ENCODE data around the gene ATXN10.
"Not testable (repeated sequence)": the region's sequence is repeated elsewhere in the genome, so short reads cannot be mapped to it uniquely, and the experiment has no call there.

The ATXN10 gene, protein sequence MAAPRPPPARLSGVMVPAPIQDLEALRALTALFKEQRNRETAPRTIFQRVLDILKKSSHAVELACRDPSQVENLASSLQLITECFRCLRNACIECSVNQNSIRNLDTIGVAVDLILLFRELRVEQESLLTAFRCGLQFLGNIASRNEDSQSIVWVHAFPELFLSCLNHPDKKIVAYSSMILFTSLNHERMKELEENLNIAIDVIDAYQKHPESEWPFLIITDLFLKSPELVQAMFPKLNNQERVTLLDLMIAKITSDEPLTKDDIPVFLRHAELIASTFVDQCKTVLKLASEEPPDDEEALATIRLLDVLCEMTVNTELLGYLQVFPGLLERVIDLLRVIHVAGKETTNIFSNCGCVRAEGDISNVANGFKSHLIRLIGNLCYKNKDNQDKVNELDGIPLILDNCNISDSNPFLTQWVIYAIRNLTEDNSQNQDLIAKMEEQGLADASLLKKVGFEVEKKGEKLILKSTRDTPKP

GRCh38 chr22:45671783-45672563 lies at the start of gene ATXN10:
Gene ATXN10 (plus strand): TSS chr22:45671834. CDS start chr22:45672064, 230 bp downstream.
- H3K36me3 ChIP-seq (replicated peaks) = peaks cover 11% of the 10 kb centered on the region
- no peaks in the 10 kb centered on the region for H3K9me3 ChIP-seq
- peaks cover 13% of the 10 kb centered on the region for H3K4me1 ChIP-seq
- peak within 1 kb of the TSS; percentile 89 for H3K4me3 ChIP-seq
- in situ Hi-C loops (cut with MboI; ENCODE audit: low sequenced_read_pairs) = no loop called here
- DNase-seq (ENCODE audit: low spot score in 2 of 2) = peak in 1 of 2 experiments; percentile 41
- no peaks in the 10 kb centered on the region for H3K27me3 ChIP-seq (ENCODE audit: low read depth)

DNA sequence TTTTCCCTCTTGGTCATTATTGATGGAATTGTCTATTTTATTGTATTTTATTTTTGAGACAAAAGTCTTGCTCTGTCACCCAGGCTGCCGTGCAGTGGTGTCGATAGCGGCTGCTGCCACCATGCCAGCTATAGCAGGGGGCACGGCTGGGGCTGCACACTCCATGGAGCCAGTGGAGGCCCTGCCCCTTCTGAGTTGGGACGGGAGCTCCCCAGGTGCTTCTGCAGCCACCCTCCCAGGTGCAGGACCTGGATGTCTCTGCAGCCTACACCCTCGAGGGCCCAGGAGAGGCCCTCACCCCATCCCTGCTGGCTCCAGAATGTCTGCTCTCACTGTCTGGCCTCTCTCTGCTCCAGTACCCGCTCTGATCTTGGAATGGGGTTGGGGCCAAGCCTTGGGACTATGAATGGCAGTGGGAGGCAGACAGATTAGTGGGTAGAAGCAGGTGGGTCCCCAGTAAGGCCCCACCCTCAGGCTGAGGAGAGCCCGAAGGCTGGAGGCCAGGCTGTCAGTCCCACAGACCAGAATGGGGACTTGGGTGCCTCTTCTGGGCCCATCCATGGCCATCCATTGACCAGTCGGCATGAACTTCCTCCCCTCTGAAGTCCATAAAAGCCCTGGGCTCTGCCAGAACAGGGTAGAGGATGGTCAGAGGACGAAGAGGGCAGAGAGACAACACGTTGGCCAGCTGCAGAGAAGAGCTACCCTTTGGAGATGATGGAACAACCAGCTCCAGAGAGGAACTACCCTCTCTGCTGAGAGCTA lies 49.6 kb upstream of the ATXN10 start:
- DNase-seq (ENCODE audit: low spot score in 2 of 2) = no peak
- in situ Hi-C loops (cut with MboI; ENCODE audit: low sequenced_read_pairs) = no loop called here

DNA sequence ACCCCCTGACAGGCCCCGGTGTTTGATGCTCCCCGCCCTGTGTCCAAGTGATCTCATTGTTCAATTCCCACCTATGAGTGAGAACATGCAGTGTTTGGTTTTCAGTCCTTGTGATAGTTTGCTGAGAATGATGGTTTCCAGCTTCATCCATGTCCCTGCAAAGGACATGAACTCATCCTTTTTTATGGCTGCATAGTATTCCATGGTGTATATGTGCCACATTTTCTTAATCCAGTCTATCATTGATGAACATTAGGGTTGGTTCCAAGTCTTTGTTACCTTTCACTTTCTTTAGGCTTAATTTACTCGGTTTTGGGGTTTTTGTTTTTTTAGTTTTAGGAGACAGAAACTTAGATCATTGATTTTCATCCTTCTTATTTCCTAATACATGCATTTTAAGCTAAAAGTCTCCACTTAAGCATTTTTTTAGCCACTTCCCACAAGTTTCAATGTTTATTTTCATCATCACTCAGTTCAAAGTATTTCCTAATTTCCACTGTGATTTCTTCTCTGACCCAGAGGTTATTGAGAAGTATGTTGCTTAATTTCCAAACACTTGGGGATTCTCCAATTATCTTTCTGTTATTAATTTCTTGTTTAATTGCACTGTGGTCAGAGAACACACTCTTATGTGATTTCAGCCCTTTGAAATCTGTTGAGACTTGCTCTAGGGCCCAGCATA lies 48.0 kb upstream of the ATXN10 start:
- H3K4me1 ChIP-seq; H3K27me3 ChIP-seq (ENCODE audit: low read depth); H3K9me3 ChIP-seq; H3K36me3 ChIP-seq (replicated peaks); in situ Hi-C loops (cut with MboI; ENCODE audit: low sequenced_read_pairs); DNase-seq (ENCODE audit: low spot score in 2 of 2); H3K4me3 ChIP-seq: not testable (repeated sequence)

More for the DNA sequence above, 49.6 kb upstream of the ATXN10 start:
- H3K27me3 ChIP-seq (ENCODE audit: low read depth) = no peaks in the 10 kb centered on the region
- no peaks in the 10 kb centered on the region for H3K9me3 ChIP-seq
- H3K36me3 ChIP-seq (replicated peaks) = no peaks in the 10 kb centered on the region
- no peak overlapping the region for H3K4me3 ChIP-seq
- no peaks in the 10 kb centered on the region for H3K4me1 ChIP-seq

GRCh38 chr22:45626198-45626651 lies 45.4 kb upstream of the ATXN10 start:
- Histone ChIP-seq H3K27me3 (ENCODE audit: low read depth) (no peaks in the 10 kb centered on the region), H3K4me3 (no peak overlapping the region), H3K36me3 (replicated peaks) (no peaks in the 10 kb centered on the region), H3K9me3 (no peaks in the 10 kb centered on the region), H3K4me1 (peaks cover 2% of the 10 kb centered on the region; the same call in 1 of the 2 replicates)
- in situ Hi-C loops (cut with MboI; ENCODE audit: low sequenced_read_pairs) = no loop called here
- DNase-seq (ENCODE audit: low spot score in 2 of 2) = no peak

DNA sequence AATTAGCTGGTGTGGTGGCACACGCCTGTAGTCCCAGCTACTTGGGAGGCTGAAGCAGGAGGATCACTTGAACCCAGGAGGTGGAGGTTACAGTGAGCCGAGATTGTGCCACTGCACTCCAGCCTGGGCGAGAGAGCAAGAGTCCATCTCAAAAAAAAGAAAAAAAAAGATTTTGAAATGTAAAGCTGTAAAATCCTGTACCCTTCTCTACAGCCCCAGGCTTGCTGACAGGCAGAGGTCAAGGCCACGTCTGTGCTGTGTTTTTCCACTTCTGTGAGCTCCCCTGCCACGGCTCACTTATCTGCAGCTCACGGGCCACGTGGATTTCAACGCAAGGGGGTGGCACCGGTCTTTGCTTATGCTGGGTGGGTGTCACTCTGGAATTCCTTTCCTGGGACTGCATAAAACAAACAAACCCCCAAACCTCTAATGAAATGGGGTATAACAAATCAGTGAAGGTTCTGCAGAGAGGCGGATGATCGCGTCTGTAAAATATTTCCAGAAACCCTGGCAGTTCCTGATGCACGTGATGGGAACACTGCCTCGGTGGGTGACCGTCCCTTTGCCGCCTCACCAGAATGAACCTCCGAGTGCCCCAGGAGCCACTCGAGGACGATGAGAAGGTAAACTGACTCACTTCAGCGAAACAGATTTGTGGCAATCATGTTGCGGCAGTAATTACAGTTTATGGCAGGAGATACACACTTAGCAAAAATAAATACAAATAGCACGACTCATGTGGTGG lies 44.0 kb upstream of the ATXN10 start:
- H3K4me1 ChIP-seq = peaks cover 3% of the 10 kb centered on the region; the same call in 1 of the 2 replicates
- no peak for DNase-seq (ENCODE audit: low spot score in 2 of 2)
- H3K27me3 ChIP-seq (ENCODE audit: low read depth) = no peaks in the 10 kb centered on the region; the same call in 1 of the 2 replicates
- in situ Hi-C loops (cut with MboI; ENCODE audit: low sequenced_read_pairs) = no loop called here
- no peaks in the 10 kb centered on the region for H3K36me3 ChIP-seq (replicated peaks)
- H3K9me3 ChIP-seq = no peaks in the 10 kb centered on the region
- no peak overlapping the region for H3K4me3 ChIP-seq

- H3K4me1 ChIP-seq = peaks cover 6% of the 10 kb centered on the region; the same call in 1 of the 2 replicates
- H3K27me3 ChIP-seq (ENCODE audit: low read depth) = no peaks in the 10 kb centered on the region; the same call in 1 of the 2 replicates
- H3K36me3 ChIP-seq (replicated peaks) = no peaks in the 10 kb centered on the region
- peak; percentile 41 to 59 for DNase-seq (ENCODE audit: low spot score in 2 of 2)
- in situ Hi-C loops (cut with MboI; ENCODE audit: low sequenced_read_pairs) = no loop called here
- no peaks in the 10 kb centered on the region for H3K9me3 ChIP-seq
- H3K4me3 ChIP-seq = no peak overlapping the region
These were observed 43.1 kb upstream of the ATXN10 start for GRCh38 chr22:45628515-45628914.

GRCh38 chr22:45629469-45630089 lies 42.1 kb upstream of the ATXN10 start:
- no peaks in the 10 kb centered on the region for H3K9me3 ChIP-seq
- in situ Hi-C loops (cut with MboI; ENCODE audit: low sequenced_read_pairs) = no loop called here

GRCh38 chr22:45630436-45630835 lies 41.2 kb upstream of the ATXN10 start:
- no peaks in the 10 kb centered on the region; the same call in 1 of the 2 replicates for H3K27me3 ChIP-seq (ENCODE audit: low read depth)
- H3K4me1 ChIP-seq = peaks cover 6% of the 10 kb centered on the region; the same call in 1 of the 2 replicates
- no peaks in the 10 kb centered on the region for H3K9me3 ChIP-seq
- in situ Hi-C loops (cut with MboI; ENCODE audit: low sequenced_read_pairs) = no loop called here
- no peak overlapping the region for H3K4me3 ChIP-seq
- no peaks in the 10 kb centered on the region for H3K36me3 ChIP-seq (replicated peaks)
- no peak for DNase-seq (ENCODE audit: low spot score in 2 of 2)

More at GRCh38 chr22:45629469-45630089, 42.1 kb upstream of the ATXN10 start:
- DNase-seq (ENCODE audit: low spot score in 2 of 2) = peak in 1 of 2 experiments; percentile 29
- Histone ChIP-seq H3K4me3 (no peak overlapping the region), H3K4me1 (peaks cover 6% of the 10 kb centered on the region; the same call in 1 of the 2 replicates), H3K27me3 (ENCODE audit: low read depth) (no peaks in the 10 kb centered on the region; the same call in 1 of the 2 replicates), H3K36me3 (replicated peaks) (no peaks in the 10 kb centered on the region)

- Histone ChIP-seq H3K36me3 (replicated peaks) (no peaks in the 10 kb centered on the region), H3K4me3 (no peak overlapping the region)
These were observed 40.3 kb upstream of the ATXN10 start for GRCh38 chr22:45631140-45631840.

GRCh38 chr22:45631841-45632238 lies 39.8 kb upstream of the ATXN10 start:
- no peaks in the 10 kb centered on the region; the same call in 1 of the 2 replicates for H3K27me3 ChIP-seq (ENCODE audit: low read depth)
- DNase-seq (ENCODE audit: low spot score in 2 of 2) = no peak
- H3K4me1 ChIP-seq = peaks cover 6% of the 10 kb centered on the region; the same call in 1 of the 2 replicates
- H3K36me3 ChIP-seq (replicated peaks) = no peaks in the 10 kb centered on the region
- in situ Hi-C loops (cut with MboI; ENCODE audit: low sequenced_read_pairs) = no loop called here
- H3K4me3 ChIP-seq = no peak overlapping the region
- no peaks in the 10 kb centered on the region for H3K9me3 ChIP-seq

More at GRCh38 chr22:45631140-45631840, 40.3 kb upstream of the ATXN10 start:
- Histone ChIP-seq H3K27me3 (ENCODE audit: low read depth) (no peaks in the 10 kb centered on the region; the same call in 1 of the 2 replicates), H3K9me3 (no peaks in the 10 kb centered on the region), H3K4me1 (peaks cover 6% of the 10 kb centered on the region; the same call in 1 of the 2 replicates)
- no peak for DNase-seq (ENCODE audit: low spot score in 2 of 2)
- in situ Hi-C loops (cut with MboI; ENCODE audit: low sequenced_read_pairs) = no loop called here

DNA sequence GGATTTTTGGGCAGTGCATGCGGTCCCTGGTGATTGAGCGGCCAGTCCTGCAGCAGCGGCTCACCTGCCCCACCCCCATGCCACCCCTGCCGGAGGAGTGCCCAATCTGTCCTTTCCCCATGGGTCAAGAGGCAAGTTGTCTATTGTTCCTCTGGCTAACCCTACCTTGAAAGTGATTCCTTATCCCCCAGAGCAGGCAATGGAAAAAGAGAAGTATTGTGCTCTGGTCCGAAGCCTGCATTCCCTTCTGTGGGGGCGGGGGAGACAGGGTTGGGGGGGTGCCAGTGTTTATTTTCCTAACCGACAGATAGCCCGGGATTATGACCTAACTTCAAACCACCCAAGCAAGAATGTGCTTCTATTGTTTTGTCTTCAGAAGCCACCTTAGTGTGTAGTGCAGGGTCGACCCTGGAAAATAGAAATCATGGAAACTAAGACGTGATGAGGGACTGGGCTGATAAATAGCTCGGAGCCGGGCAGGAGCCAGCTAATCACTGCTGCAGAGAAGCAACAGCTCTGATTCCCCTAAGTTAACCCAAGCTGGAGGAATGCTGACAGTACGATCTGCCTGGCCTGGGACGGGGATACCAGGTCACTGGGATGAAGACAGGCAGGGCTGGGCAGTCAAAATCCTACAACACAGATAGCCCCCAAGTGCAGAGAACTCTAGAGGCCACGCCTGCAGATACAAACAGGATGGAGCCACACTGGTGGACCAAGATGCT lies 38.7 kb upstream of the ATXN10 start:
- peak in 1 of 2 experiments; percentile 26 for DNase-seq (ENCODE audit: low spot score in 2 of 2)
- in situ Hi-C loops (cut with MboI; ENCODE audit: low sequenced_read_pairs) = no loop called here
- no peaks in the 10 kb centered on the region for H3K9me3 ChIP-seq

More for the DNA sequence above, 38.7 kb upstream of the ATXN10 start:
- Histone ChIP-seq H3K4me3 (no peak overlapping the region), H3K27me3 (ENCODE audit: low read depth) (no peaks in the 10 kb centered on the region; the same call in 1 of the 2 replicates), H3K4me1 (peaks cover 6% of the 10 kb centered on the region; the same call in 1 of the 2 replicates), H3K36me3 (replicated peaks) (no peaks in the 10 kb centered on the region)
